ENCODE results near the gene SEC22C. TPM values are rescaled to one million over a fixed set of nuclear protein-coding genes. Genes with fewer than 3 reads are reported as not detected.

Gene SEC22C
- total RNA-seq: 65.6 and 72.2 TPM in 2 replicates

GRCh38 chr3:42581709-42582473 is at the start of gene SEC22C:
TSS of gene SEC22C (minus strand) at chr3:42581967. CDS start at chr3:42569046, 12,921 bp downstream.

GRCh38 chr3:42600111-42600957 is 18.6 kb upstream of the SEC22C start, which contains the start of gene NKTR:
TSS of gene NKTR (plus strand) at chr3:42600686. CDS start at chr3:42601007, 321 bp downstream.

GRCh38 chr3:42502429-42503250 is 79.1 kb downstream of the SEC22C start, which contains the start of gene VIPR1:
TSS of gene VIPR1 (plus strand) at chr3:42502643. CDS start at chr3:42502736, 93 bp downstream.

Other genes with a start within 250 kb of the SEC22C start
- gene LYZL4, start 171.4 kb downstream of the SEC22C start, total RNA-seq: not detected in 2 replicates
- not detected in 2 replicates for gene VIPR1, start 79.3 kb downstream of the SEC22C start, total RNA-seq
- 19.6 and 22.6 TPM in 2 replicates for gene SS18L2, start 8.9 kb upstream of the SEC22C start, total RNA-seq
- gene NKTR, start 18.7 kb upstream of the SEC22C start, total RNA-seq: 106 and 116 TPM in 2 replicates
- 29.2 and 33.2 TPM in 2 replicates for gene ZBTB47, start 71.7 kb upstream of the SEC22C start, total RNA-seq
- gene KLHL40, start 103.6 kb upstream of the SEC22C start, total RNA-seq: not detected in 2 replicates
- gene HHATL, start 120.8 kb upstream of the SEC22C start, total RNA-seq: not detected in 2 replicates
- gene CCDC13, start 191.3 kb upstream of the SEC22C start, total RNA-seq: 0.91 and 0.97 TPM in 2 replicates
- 128 and 146 TPM in 2 replicates for gene HIGD1A, start 222.5 kb upstream of the SEC22C start, total RNA-seq
- gene ACKR2, start 227.5 kb upstream of the SEC22C start, total RNA-seq: 0.13 and 0.32 TPM in 2 replicates

All from articular chondrocyte of knee joint (primary cell).